HG02970 (cell line): ENCODE results near the gene SYT7.
"Not testable (repeated sequence)": the region's sequence is repeated elsewhere in the genome, so short reads cannot be mapped to it uniquely, and the experiment has no call there.

Experiments used
- ATAC-seq: cut with Tn5 transposase; IDR thresholded peaks from one replicate; pipeline ENCODE4 v1.9.1; 2021; ENCODE audit warnings: mild to moderate bottlenecking, moderate library complexity, moderate number of reproducible peaks; ENCODE audit not compliant: unreplicated experiment, low FRiP score

SYT7 gene

DNA sequence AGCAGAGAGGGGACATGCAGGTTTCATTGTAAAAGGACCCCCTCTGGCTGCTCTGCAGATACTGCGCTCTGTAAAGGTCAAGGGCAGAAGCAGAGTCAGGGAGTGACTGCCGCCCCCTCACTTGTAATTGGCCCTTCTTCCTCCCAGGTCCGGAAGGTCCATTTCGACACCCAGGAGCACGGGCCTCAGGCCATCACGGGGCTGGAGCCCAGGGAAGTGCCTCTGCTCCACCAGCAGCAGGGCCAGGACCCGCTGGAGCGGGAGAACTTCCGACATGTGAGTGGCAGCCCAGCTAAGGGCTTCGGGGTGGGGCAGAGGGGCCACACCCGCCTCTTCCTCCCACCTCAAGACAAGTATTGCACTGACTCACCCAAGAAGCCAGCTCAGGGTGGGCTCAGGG is 96.3 kb downstream of the SYT7 start:
- ATAC-seq: no peak

DNA sequence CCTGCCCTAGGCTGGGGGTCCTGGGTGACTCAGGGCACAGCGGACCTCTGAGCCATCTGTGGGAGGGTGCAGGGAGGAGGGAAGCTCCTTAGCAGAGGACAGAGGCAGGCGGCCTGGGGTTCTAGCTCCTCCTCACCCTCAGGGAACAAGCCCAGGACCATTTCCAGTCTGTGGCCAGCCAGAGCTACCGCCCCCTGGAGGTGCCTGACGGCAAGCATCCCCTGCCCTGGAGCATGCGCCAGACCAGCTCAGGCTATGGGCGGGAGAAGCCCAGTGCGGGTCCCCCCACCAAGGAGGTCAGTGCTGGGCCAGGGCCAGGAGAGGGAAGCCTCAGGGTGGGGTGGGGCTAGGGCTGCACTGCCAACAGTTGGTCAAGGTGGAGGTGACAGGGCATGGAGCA is 98.4 kb downstream of the SYT7 start:
- no peak for ATAC-seq

GRCh38 chr11:61481806-61482205 is 99.1 kb downstream of the SYT7 start:
- no peak for ATAC-seq

- ATAC-seq: no peak
Measured at GRCh38 chr11:61480994-61481335, 99.9 kb downstream of the SYT7 start.

DNA sequence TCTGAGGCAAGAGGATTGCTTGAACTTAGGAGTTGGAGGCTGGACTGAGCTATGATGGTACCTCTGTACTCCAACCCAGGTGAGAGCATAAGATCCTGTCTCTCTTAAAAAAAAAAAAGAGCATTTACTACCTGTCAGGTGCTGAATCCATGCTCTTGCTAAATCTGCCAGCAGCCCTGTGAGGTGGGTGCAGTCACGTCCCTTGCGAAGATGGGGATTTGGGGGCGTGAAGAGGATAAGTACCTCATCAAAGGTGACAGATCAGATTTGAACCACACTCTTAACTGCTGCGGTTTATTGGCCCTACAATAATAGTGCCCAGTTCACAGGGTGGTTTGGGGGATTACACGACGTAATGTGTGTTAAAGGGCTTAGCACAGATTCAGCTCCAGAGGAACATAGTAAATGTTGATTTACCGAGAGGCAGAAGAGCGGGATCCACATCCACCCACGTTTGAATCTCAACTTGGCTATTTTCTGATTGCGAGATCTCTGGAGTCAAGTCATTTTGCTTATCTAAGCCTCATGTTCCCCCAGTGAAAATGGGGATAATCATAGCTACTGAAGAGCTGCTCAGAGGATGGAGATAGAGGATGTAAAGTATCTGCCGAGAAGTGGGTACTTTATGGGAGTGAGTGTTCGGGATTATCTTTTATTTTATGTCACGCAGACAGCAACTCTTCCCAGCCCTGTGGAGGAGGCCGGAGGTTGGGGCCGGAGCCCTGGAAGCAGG is 100.4 kb downstream of the SYT7 start:
- ATAC-seq: no peak

DNA sequence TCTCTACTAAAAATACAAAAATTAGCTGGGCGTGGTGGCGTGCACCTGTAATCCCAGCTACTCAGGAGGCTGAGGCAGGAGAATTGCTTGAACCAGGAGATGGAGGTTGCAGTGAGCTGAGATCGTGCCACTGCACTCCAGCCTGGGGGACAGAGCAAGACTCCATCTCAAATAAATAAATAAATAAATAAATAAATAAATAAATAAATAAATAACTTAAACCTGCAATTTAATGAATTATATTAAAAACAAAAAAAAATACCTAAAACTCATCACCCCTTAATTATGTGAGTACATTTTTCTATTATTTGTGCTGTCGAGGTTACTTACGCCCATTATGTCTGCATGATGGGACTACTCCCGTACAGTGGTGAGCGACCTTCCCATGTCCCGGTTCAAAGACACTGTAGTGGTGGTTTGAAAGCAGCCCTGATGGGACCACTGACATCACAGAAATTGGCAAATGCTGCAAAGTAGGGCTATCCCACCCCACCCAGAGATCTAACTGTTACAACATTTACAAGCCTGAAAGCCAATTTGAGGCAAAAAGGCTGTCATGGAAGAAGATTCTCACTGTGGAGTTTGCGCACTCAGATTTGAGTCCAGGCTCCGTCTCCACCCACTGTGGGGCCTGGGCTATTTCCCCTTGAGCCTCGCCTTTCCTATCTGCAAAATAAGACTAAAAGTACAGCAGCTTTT is 101.4 kb downstream of the SYT7 start:
- ATAC-seq: not testable (repeated sequence)

GRCh38 chr11:61477727-61478148 is 103.1 kb downstream of the SYT7 start:
- no peak for ATAC-seq

GRCh38 chr11:61477126-61477525 is 103.8 kb downstream of the SYT7 start:
- no peak for ATAC-seq

GRCh38 chr11:61476371-61476770 is 104.5 kb downstream of the SYT7 start:
- no peak for ATAC-seq

DNA sequence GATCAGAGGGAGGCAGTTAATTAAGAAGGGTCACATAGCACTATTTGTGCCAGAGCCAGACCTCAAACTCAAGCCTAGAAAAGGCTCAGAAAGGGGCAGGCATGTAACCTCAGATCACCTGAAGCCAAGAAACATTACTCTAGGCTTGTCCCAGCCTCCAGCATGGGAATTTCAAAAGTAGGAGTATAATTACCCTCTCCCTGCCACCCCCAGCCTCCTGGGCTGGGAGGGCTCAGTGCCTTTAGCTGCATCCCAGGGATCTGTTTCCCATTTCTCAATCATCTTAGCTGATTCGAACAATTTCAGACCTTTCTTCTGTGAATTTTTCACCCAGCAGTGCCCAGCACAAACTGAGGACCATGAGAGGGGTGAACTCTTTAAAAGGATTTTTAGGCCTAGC is 105.4 kb downstream of the SYT7 start:
- ATAC-seq: no peak

GRCh38 chr11:61474013-61474643 is 106.7 kb downstream of the SYT7 start:
- ATAC-seq: no peak

DNA sequence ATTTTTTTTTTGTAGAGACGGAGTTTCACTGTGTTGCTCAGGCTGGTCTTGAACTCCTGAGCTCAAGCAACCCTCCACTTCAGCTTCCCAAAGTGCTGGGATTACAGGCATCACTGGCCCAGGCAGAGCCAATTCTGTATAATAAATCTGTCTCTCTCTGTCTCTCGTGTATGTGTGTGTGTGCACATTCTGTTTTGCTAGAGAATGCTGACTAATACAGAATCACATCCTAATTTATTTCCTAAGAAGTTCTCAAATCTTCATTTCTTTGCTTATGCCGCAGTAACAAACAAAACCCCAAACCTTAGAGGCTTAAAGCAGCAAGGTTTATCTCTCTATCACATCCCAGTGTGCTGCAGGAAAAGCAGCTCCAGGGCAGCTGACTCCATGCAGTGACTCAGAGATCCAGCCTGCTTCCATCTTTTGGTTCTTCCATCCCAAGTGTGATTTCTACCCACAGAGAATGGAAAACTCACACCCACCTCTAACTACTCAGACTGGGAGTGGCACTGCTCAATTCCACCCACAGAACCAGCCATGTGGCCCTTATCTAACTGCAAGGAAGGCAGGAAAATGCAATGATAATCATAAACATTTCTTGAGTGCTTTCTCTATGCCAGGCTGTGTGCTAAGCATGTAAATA is 107.4 kb downstream of the SYT7 start:
- no peak for ATAC-seq

DNA sequence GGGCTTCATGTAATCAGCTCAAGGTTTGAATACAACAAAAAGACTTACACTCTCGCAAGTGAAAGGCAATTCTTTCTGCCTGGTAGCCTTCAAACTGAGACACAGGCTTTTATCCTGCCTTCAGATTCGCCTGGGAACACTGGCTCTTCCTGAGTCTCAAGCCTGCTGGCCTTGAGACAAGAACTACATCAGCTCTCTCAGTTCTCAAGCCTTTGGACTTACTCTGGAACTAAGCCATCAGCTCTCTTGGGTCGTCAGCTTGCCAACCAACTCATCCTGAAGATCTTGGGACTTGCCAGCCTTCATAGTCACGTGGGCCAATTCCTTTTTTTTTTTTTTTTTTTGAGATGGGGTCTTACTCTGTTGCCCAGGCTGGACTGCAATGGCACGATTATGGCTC is 108.0 kb downstream of the SYT7 start:
- ATAC-seq: no peak

GRCh38 chr11:61472282-61472681 is 108.6 kb downstream of the SYT7 start:
- no peak for ATAC-seq

DNA sequence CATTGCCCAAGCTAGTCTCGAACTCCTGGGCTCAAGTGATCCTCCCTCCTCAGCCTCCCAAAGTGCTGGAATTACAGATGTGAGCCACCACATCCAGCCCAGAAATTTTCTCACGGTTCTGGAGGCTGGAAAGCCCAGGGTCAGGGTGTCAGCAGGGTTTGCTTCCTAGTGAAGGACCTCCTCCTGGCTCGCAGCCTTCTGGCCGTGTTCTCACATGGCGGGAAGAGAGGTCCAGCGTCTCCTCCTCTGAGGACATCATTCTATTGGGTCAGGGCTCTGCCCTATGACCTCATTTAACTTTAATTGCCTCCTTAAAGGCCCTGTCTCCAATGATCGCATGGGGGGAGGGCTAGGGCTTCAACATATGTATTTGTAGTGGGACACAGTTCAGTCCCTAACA is 112.9 kb downstream of the SYT7 start:
- ATAC-seq: no peak

- not testable (repeated sequence) for ATAC-seq
Measured at GRCh38 chr11:61467602-61468001, 113.3 kb downstream of the SYT7 start.
